HT-29 (cell line): ENCODE results near the gene LSMEM2. TPM values are rescaled to one million over a fixed set of nuclear protein-coding genes. Genes with fewer than 3 reads are reported as not detected.
"Not testable (repeated sequence)": the region's sequence is repeated elsewhere in the genome, so short reads cannot be mapped to it uniquely, and the experiment has no call there.

Experiments
- DNase-seq: peaks from one replicate; pipeline ENCODE4 v3.0.0-alpha.2; 2015; ENCODE audit warnings: low spot score
- total RNA-seq: library from RNA; depleted of rRNA; stranded (reverse); fragments of >200 nt; shearing (Covaris generic); gene quantifications from 2 replicates; pipeline ENCODE4 v1.2.3, GENCODE V29; 2014

Gene LSMEM2
- total RNA-seq, 1 experiment from 2014 or later: not detected

DNA sequence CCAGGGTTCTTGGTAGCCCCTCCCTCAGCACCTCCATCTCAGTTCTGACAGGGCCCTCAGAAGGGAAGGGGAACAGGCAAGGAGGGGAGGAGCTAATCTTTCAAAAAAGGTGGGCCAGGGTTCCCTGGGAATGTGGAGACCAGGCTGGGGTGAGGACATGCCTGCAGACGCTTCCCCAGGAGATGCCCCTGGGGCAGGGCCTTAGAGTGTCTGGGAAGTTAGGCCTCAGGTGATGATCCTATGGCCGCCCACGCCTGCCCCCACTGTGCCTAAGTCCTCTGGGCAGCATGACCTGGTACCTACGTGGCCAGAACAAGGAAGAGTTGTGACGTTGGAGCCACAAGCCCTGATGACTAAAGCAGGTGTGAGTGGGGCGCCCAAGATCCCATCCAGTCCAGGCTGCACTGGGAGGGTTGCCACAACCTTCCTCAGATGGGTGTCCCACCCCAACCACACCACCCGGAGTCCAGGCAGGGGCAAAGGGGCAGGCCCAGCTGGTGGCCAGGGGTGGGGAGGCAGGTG is 13.9 kb upstream of the LSMEM2 start:
- DNase-seq: peak; percentile 73

DNA sequence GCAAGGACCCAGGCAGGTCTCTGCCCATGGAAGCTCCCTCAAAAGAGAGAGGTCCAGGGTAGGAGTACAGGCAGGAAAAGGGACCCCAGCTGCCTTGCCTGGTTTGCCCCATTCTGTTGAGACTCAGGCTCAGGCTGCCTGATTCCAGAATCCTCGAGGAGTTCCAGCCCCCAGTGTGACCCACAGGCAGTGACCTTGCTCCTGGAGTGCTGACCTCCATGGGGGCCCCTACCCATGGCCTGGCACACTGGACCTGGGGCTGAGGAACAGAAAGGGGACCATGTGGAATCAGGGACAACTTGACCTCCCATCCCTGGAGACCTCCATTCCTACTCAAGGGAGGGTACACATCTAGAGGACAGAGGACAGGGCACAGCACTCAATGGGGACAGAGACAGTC is 13.3 kb upstream of the LSMEM2 start:
- DNase-seq: no peak

DNA sequence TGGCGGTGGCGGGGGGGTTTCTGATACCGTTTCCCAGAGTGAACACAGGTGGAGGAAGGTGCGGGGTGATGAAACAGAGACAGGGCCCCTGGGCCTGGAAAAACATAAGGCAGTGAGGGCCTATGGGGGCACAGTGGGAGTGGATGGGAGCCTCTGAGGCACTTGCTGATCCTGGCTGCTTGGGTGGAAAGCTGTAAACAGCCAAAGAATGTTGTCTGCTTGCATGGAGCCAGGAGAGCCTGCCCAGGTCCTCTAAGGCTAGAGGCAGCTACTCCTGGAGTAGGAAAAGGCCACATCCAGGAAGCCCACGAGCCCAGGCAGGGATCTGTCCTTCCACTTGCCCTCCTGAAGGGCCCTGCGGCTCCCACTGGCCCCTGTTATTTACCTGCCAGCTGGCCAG is 12.9 kb upstream of the LSMEM2 start:
- DNase-seq: no peak

DNA sequence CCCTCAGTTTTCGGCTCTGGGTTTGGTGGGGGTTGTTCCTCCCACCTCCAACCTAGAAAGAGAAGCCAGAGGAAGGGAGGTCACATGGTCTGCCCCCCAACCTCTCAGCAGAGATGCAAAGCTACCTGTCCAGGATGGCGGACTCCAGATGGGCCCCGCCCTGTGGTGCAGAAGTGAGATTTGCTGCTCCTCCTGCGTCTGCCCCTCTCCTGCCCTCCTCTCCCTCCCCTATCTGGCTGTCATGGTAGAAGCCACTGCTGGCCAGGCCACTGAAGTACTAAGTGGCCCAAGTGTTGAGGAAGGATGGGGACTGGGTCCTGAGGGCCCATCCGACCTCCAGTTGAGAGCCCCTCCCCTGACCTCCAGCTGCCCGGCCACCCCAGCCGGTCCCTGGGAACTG is 12.1 kb upstream of the LSMEM2 start:
- DNase-seq: no peak

DNA sequence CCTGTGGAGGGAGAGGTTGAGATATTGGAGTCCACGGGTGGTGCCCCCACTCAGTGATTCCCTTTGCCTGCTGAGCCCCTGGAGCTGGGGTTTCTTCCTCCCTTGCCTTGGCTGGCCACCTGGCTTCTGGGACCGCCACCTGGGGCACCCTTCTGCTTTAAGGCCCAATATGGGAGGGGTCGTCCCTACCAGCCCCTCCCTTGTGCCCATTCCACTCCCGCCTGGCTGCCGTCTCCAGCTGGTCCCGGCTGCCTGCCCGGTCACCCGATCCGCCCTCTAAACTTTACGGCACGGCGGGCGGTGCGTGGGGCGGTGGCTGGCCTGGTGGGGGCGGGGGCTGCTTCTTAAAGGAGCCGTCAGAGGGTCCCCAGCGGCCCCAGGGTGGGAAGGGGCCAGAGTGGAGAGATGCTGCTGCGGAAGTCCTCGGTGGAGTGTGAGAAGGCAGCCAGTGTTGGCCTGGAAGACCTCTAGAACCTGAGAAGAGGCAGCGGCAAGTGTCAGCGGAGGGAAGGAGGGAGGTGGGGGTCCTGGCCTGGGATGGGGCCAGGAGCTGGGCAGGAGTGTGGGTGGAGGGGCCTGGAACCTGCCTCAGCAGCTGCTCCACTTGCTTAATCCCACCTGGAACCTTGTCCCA is 11.5 kb upstream of the LSMEM2 start:
- DNase-seq: no peak

DNA sequence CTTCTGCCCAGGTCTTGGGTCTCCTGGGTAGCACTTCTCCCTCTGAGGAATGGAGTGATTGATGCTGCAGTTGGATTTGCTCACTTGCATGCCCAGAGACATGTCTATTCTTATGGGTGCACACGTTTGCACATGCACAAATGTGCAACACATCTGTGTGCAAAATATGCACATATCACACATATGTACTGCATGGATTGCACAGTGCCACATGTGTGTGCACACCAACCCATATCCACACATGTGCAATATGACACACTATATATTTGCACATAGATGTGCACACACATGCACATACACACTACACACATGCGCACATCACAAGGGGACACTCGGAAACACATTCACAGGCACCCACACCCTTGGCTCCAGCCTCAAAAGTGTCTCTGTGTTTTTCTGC is 10.6 kb upstream of the LSMEM2 start:
- no peak for DNase-seq

DNA sequence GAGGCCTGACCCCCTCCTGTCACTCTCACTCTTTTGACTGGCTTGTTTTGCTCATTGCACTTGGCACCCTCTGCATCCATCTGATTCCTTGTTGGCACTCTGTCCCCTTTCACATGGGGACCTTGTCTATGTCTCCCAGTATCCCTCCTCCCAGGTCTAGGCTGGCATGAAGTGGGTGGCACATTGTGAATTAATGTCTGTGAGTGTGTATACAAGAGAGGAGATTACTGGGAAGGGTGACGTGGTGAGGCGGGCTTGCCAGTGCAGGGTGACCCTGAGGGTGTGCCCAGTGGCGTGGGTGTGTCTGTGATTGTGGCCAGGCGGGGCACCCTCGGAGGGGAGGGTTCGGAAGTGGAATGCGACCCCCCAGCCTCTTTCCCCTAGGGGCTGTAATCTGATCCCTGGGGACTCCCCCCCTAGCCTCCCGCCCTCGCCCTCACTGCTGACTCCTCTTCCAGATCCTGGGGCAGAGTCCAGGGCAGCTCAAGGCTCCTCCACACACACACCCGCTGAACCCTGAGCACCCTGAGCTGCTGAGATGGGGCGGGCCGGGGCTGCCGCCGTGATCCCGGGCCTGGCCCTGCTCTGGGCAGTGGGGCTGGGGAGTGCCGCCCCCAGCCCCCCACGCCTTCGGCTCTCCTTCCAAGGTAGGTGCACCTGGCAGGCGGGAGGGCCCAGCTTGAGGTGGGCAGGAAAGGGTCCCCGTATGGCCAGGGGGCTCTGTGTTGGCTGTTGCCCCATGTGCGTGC is 10.0 kb upstream of the LSMEM2 start, which contains the start of gene SEMA3B:
Gene SEMA3B, plus strand, starts transcription at position 445 of the 749 bp plus-strand sequence. Its CDS starts 94 bp downstream, at position 539.
- peak; percentile 72 for DNase-seq

DNA sequence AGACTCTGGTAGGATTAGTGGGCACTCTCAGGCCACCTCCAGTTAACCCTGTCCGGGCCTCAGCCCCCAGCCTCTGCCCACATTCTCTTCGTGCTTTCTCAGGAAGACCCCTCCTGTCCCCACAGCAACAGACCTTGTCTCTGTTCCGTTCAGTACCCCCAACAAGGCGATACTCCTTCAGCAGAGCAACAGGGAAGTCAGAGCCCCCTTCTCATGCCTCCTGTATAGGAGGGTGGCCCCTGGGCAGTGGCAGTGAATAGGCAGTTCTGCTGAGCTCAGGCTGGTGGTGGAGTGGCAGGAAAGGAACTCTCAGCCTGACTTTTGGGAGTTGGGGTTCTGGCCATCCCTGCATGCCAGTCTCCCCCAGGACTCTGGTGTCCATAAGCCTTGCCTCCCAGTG is 9.4 kb upstream of the LSMEM2 start:
- no peak for DNase-seq

DNA sequence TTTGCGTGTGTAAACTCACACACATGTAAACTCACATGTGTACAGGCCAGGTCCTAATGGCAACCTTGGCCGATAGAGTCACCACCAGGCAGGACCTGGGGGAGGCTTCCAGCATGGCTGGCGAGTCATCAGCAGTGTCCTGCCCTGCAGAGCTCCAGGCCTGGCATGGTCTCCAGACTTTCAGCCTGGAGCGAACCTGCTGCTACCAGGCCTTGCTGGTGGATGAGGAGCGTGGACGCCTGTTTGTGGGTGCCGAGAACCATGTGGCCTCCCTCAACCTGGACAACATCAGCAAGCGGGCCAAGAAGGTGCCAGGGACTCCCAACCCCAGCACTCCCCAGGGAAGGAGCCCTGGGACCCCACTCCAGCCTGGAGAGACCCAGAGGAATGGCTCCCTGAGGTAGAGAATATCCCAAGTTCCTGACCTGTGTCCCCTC is 8.9 kb upstream of the LSMEM2 start:
- no peak for DNase-seq

DNA sequence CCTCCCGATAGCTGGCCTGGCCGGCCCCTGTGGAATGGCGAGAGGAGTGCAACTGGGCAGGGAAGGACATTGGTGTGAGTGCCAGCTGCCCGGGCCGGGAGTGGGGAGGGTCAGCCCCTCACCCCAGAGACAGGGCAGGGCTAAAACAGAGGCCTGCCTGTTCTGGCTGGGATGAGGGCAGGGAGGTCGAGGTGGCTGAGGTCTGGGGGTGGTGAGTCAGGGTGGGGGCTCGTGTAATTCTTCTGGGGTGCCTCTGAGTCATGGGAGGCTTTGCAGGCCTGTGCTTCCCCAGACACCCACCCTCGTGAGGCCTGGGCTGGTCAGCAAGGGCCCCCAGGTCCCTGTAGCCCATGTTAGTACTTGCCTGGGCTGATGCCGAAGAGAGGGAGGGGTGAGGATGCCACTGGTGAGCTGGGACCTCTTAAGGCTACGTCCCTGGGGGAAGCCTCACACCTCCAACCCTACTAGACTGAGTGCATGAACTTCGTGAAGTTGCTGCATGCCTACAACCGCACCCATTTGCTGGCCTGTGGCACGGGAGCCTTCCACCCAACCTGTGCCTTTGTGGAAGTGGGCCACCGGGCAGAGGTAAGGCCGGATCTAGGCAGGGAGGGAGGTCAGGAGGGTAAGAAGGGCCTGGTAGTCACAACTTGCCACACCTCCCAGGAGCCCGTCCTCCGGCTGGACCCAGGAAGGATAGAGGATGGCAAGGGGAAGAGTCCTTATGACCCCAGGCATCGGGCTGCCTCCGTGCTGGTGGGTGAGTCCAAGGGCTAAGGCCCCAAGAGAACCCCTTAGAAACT is 8.3 kb upstream of the LSMEM2 start:
- no peak for DNase-seq

DNA sequence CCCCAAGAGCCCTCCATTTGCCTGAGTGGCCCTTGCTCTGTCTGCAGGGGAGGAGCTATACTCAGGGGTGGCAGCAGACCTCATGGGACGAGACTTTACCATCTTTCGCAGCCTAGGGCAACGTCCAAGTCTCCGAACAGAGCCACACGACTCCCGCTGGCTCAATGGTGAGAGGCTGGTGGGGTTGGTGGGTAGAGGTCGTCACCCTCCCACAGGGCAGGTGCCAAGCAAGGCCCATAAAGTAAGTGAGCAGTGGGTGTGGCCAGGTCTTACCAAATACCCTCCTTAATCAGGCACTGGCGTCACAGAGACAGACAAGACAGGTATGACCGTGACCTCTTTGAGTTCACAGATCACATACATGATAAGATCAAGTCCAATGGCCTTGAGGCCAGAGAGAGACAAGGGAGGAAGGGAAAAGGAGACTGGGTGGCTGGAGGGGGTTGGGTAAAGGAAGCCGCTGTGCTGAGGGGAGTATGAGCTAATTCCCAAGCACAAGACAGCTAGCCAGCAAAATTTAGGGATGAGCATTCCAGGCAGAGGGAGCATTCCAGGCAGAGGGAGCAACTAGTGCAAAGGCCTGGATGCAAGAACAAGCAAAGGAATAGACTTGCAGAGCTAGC is 7.5 kb upstream of the LSMEM2 start:
- no peak for DNase-seq

DNA sequence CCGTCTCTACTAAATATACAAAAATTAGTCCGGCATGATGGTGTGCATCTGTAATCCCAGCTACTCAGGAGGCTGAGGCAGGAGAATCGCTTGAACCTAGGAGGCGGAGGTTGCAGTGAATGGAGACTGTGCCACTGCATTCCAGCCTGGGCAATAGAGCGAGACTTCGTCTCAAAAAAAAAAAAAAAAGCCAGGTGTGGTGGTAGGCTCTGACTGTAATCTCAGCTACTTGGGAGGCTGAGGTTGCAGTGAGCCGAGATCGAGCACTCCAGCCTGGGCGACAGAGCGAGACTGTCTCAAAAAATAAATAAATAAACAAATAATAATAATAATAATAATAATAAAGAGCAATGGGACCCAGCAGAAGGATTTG is 6.4 kb upstream of the LSMEM2 start:
- DNase-seq: not testable (repeated sequence)

DNA sequence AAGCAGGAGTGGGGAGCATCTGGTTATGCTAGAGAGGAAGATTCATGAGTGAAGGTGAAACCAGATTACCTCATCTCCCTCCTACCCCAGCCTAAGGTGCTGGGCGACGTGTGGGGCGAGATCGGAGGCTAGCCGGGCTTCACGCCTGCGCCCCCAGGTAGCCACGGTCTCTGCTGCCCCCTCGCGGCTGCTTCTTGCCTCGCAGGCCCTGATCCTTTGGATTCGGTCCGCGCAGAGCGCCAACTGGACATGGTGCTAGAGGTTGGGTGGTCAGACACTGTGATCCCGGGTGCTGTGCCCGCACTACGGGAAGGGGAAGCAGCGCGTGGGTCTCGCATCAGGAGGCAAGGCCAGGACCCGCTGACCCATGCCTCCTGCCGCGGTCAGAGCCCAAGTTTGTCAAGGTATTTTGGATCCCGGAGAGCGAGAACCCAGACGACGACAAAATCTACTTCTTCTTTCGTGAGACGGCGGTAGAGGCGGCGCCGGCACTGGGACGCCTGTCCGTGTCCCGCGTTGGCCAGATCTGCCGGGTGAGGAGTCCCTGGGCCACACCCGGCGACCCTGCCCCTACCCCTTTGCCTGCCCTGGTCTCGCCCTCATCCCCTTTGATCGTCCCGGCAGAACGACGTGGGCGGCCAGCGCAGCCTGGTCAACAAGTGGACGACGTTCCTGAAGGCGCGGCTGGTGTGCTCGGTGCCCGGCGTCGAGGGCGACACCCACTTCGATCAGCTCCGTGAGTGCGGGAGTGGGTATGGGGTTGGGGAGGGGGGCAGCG is 5.8 kb upstream of the LSMEM2 start:
- DNase-seq: peak; percentile 78

DNA sequence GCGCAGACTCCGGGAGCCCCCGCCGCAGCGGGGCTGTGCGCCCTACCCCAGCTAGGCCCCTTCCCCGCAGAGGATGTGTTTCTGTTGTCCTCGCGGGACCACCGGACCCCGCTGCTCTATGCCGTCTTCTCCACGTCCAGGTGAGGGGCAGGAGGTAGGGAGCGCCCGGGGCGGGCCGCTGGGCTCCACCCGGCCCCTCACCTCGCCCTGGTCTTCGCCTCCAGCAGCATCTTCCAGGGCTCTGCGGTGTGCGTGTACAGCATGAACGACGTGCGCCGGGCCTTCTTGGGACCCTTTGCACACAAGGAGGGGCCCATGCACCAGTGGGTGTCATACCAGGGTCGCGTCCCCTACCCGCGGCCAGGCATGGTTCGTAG is 5.2 kb upstream of the LSMEM2 start:
- DNase-seq: no peak

DNA sequence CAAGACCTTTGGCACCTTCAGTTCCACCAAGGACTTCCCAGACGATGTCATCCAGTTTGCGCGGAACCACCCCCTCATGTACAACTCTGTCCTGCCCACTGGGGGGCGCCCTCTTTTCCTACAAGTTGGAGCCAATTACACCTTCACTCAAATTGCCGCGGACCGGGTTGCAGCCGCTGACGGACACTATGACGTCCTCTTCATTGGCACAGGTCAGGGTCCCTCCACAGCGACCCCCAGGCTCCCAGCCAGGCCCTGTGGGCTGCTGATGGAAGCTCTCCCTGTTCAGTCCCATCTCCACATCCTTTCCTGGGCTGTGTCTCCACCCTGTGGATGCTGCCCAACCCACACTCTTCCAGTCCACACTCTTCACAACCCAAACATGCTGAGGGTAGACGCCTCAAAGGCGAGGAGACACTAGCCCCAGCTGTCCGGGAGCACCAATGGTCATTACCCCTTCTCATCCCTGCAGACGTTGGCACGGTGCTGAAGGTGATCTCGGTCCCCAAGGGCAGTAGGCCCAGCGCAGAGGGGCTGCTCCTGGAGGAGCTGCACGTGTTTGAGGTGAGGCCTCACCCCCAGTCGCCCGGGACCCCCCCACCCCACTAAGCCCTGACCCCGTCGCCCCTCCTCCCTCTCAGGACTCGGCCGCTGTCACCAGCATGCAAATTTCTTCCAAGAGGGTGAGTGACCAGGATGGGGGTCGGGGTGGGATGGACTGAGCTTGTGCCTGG is 4.3 kb upstream of the LSMEM2 start:
- DNase-seq: peak; percentile 61

DNA sequence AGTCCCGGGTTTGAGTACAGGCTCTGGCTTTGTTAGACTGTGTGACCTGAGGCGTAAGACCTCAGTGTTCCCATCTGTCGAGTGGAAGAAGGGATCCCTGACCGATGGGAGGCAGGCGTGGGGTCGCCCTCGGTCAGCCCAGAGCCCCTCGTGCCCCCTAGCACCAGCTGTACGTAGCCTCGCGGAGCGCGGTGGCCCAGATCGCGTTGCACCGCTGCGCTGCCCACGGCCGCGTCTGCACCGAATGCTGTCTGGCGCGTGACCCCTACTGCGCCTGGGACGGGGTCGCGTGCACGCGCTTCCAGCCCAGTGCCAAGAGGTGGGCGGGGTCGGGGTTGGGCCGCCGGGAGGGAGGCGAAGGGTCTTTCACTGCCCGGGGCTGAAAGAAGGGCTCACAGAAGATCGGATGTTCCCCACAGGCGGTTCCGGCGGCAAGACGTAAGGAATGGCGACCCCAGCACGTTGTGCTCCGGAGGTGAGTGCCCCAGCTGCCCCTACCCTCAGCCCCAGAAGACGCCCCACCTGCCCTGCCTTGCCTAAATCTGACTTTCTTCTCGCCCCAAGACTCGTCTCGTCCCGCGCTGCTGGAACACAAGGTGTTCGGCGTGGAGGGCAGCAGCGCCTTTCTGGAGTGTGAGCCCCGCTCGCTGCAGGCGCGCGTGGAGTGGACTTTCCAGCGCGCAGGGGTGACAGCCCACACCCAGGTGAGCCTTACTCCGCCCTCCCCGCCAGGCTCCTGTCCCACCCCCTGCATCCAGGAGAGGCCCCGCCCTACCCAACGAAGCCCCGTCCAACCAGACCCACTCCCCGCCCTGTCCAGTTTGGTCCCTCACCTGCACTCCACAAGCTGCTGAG is 3.5 kb upstream of the LSMEM2 start:
- no peak for DNase-seq

DNA sequence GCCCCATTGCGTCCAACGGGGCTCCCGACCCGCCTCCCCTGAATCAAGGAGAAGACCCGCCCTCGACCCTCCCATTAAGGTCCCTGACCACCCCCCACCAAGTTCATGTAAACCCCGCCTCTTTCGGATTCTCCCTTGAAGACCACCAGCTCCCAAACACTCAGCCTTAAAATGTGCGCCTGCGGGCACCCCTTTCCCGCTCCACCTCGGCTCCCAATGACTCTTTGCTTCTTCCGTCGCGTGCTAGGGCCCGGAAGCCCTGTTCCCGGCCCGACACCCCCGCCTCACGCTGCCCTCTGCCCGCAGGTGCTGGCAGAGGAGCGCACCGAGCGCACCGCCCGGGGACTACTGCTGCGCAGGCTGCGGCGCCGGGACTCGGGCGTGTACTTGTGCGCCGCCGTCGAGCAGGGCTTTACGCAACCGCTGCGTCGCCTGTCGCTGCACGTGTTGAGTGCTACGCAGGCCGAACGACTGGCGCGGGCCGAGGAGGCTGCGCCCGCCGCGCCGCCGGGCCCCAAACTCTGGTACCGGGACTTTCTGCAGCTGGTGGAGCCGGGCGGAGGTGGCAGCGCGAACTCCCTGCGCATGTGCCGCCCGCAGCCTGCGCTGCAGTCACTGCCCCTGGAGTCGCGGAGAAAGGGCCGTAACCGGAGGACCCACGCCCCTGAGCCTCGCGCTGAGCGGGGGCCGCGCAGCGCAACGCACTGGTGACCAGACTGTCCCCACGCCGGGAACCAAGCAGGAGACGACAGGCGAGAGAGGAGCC is 2.7 kb upstream of the LSMEM2 start:
- no peak for DNase-seq

DNA sequence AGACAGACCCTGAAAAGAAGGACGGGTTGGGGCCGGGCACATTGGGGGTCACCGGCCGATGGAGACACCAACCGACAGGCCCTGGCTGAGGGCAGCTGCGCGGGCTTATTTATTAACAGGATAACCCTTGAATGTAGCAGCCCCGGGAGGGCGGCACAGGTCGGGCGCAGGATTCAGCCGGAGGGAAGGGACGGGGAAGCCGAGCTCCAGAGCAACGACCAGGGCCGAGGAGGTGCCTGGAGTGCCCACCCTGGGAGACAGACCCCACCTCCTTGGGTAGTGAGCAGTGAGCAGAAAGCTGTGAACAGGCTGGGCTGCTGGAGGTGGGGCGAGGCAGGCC is 2.2 kb upstream of the LSMEM2 start:
- DNase-seq: no peak
